Neural progenitor cell (in vitro differentiated cells): ENCODE data around the gene MEG3.

ENCODE experiments used
- CTCF ChIP-seq: fragments of 200-600 bp; sonication (generic); IDR thresholded peaks from 2 replicates; pipeline ENCODE4 v1.5.1; 2017; ENCODE audit warnings: antibody characterized with exemption, mild to moderate bottlenecking
- EZH2 ChIP-seq: fragments of 200-600 bp; sonication (generic); IDR thresholded peaks from 2 replicates; pipeline ENCODE4 v1.6.1; 2017; ENCODE audit warnings: antibody characterized with exemption, mild to moderate bottlenecking, moderate library complexity
- EZH2phosphoT487 ChIP-seq: fragments of 200-600 bp; sonication (generic); IDR thresholded peaks from 2 replicates; pipeline ENCODE4 v1.6.1; 2017; ENCODE audit warnings: antibody characterized with exemption

- TF ChIP-seq CTCF (no peak), EZH2 (no peak), EZH2phosphoT487 (no peak)
These were observed 25.9 kb upstream of the MEG3 start for GRCh38 chr14:100800041-100800440.
